ENCODE results near the gene SUN2. TPM values are rescaled to one million over a fixed set of nuclear protein-coding genes. Genes with fewer than 3 reads are reported as not detected.
A peak's percentile ranks its signal among the peaks of the same experiment; 100 is the strongest.

The SUN2 gene
- total and polyA plus RNA-seq, 2 donors: 61.5 to 64.9 TPM

DNA sequence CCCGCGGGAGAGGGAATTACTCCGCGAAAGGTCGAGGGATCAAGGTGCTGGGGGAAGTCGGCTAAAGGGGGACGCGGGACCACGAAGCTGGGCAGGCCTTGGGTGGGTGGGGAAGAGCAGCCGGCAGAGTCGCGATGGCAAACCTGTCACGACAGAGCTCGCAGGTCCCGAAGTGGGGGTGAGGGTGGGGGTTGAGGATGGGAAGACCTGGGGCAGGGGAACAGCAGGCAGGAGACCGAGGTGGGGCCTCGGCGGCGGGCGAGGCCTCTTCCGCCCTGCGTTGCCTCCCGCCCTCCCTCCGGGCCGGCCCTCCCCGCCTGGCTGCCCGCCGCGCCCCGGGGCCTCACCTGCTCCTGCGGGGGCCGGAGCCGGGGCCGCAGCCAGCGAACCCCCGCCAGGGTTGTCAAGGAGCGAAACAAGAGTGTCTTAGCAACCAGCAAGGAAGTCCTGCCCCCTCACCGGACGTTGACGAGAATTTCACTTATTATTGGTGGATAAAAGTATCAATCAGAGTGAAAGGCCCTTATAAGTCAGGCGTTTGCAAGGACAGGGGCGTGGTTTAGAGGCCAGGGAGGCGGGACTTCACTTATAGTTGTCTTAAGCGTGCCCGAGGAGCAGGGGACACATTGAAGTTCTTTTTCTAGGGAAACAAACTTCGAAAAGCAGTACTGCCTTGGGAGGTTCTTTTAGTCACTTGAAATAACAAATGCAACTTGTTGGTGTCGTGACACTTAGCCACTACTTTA, 38.1 kb upstream of the SUN2 start, which contains the start of gene DNAL4:
Gene DNAL4, minus strand, starts transcription at position 423 of the 746 bp plus-strand sequence. CDS start 11,412 bp downstream, outside the sequence.
- DNase-seq (ENCODE audit: low read depth in 6 of 9, low spot score in 9 of 9): peak; percentile 91 to 99 (median 95)
- H3K4me3 ChIP-seq (ENCODE audit: low read length in 2 of 2): peak within 1 kb of the TSS; percentile 58 to 70
- no peaks in the 10 kb centered on the region for H3K9me3 ChIP-seq (ENCODE audit: control insufficient read depth in 2 of 2, insufficient read depth in 1 of 2, low read length in 1 of 2)
- peaks cover 14 to 15% of the 10 kb centered on the region in 2 donors for H3K4me1 ChIP-seq (ENCODE audit: control insufficient read depth in 2 of 2, insufficient read depth in 2 of 2, low read length in 2 of 2)
- H3K36me3 ChIP-seq (ENCODE audit: control insufficient read depth in 2 of 2, insufficient read depth in 2 of 2, low read length in 1 of 2): peaks cover 4 to 8% of the 10 kb centered on the region in 2 donors
- peaks cover 0 to 6% of the 10 kb centered on the region in 2 donors for H3K27me3 ChIP-seq (ENCODE audit: control insufficient read depth in 2 of 2, insufficient read depth in 1 of 2, low read length in 1 of 2)
- H3K27ac ChIP-seq (ENCODE audit: low read depth in 1 of 2, low read length in 1 of 2): peak within 1 kb of the TSS in 1 of 2 donors; percentile 71
- 1% methylated on average over 47 of the region's 47 CpGs for WGBS

DNA sequence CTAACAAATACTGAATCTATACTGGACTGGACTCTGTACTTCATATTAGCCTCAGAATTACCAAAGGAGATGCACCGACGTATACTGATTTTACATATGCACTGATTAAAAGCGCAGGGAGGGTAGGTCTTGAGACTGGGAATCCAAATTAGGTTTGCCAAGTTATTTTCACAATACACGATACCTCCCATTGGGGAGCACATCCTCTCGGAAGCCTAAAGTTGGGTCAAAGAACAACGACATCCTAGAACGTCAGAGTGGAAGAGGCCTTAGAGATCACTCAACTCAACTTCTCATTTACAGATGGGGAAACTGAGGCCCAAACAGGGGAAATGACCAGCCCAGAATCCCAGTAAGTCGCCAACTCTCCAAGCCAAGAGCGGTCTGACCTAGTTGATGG, 37.5 kb upstream of the SUN2 start:
- Histone ChIP-seq H3K4me1 (ENCODE audit: control insufficient read depth in 2 of 2, insufficient read depth in 2 of 2, low read length in 2 of 2) (peaks cover 11 to 14% of the 10 kb centered on the region in 2 donors), H3K36me3 (ENCODE audit: control insufficient read depth in 2 of 2, insufficient read depth in 2 of 2, low read length in 1 of 2) (peaks cover 4 to 8% of the 10 kb centered on the region in 2 donors), H3K27ac (ENCODE audit: low read depth in 1 of 2, low read length in 1 of 2) (no peak overlapping the region), H3K27me3 (ENCODE audit: control insufficient read depth in 2 of 2, insufficient read depth in 1 of 2, low read length in 1 of 2) (peaks cover 0 to 3% of the 10 kb centered on the region in 2 donors), H3K9me3 (ENCODE audit: control insufficient read depth in 2 of 2, insufficient read depth in 1 of 2, low read length in 1 of 2) (no peaks in the 10 kb centered on the region), H3K4me3 (ENCODE audit: low read length in 2 of 2) (peak overlapping the region; percentile 58 to 70)
- no peak for DNase-seq (ENCODE audit: low read depth in 6 of 9, low spot score in 9 of 9)
- 42% methylated on average over 9 of the region's 9 CpGs for WGBS

- Histone ChIP-seq H3K27ac (ENCODE audit: low read depth in 1 of 2, low read length in 1 of 2) (no peak overlapping the region), H3K4me3 (ENCODE audit: low read length in 2 of 2) (peak overlapping the region in 1 of 2 donors; percentile 58), H3K9me3 (ENCODE audit: control insufficient read depth in 2 of 2, insufficient read depth in 1 of 2, low read length in 1 of 2) (no peaks in the 10 kb centered on the region), H3K27me3 (ENCODE audit: control insufficient read depth in 2 of 2, insufficient read depth in 1 of 2, low read length in 1 of 2) (peaks cover 0 to 3% of the 10 kb centered on the region in 2 donors), H3K36me3 (ENCODE audit: control insufficient read depth in 2 of 2, insufficient read depth in 2 of 2, low read length in 1 of 2) (peaks cover 4 to 8% of the 10 kb centered on the region in 2 donors), H3K4me1 (ENCODE audit: control insufficient read depth in 2 of 2, insufficient read depth in 2 of 2, low read length in 2 of 2) (peaks cover 11 to 14% of the 10 kb centered on the region in 2 donors)
- DNase-seq (ENCODE audit: low read depth in 6 of 9, low spot score in 9 of 9): no peak
- WGBS: 80% methylated on average over 4 of the region's 4 CpGs
Measured at GRCh38 chr22:38792833-38793232, 37.0 kb upstream of the SUN2 start.

- no peaks in the 10 kb centered on the region for H3K9me3 ChIP-seq (ENCODE audit: control insufficient read depth in 2 of 2, insufficient read depth in 1 of 2, low read length in 1 of 2)
- DNase-seq (ENCODE audit: low read depth in 6 of 9, low spot score in 9 of 9): no peak
- peaks cover 11 to 14% of the 10 kb centered on the region in 2 donors for H3K4me1 ChIP-seq (ENCODE audit: control insufficient read depth in 2 of 2, insufficient read depth in 2 of 2, low read length in 2 of 2)
- peaks cover 4 to 8% of the 10 kb centered on the region in 2 donors for H3K36me3 ChIP-seq (ENCODE audit: control insufficient read depth in 2 of 2, insufficient read depth in 2 of 2, low read length in 1 of 2)
- H3K27ac ChIP-seq (ENCODE audit: low read depth in 1 of 2, low read length in 1 of 2): no peak overlapping the region
- no peak overlapping the region for H3K4me3 ChIP-seq (ENCODE audit: low read length in 2 of 2)
- WGBS: 98% methylated on average over 4 of the region's 4 CpGs
- H3K27me3 ChIP-seq (ENCODE audit: control insufficient read depth in 2 of 2, insufficient read depth in 1 of 2, low read length in 1 of 2): no peaks in the 10 kb centered on the region
Measured at GRCh38 chr22:38789606-38790005, 33.8 kb upstream of the SUN2 start.

- H3K27ac ChIP-seq (ENCODE audit: low read depth in 1 of 2, low read length in 1 of 2): no peak overlapping the region
- H3K36me3 ChIP-seq (ENCODE audit: control insufficient read depth in 2 of 2, insufficient read depth in 2 of 2, low read length in 1 of 2): peaks cover 4 to 8% of the 10 kb centered on the region in 2 donors
- H3K4me1 ChIP-seq (ENCODE audit: control insufficient read depth in 2 of 2, insufficient read depth in 2 of 2, low read length in 2 of 2): peaks cover 6 to 9% of the 10 kb centered on the region in 2 donors
- DNase-seq (ENCODE audit: low read depth in 6 of 9, low spot score in 9 of 9): no peak
- no peaks in the 10 kb centered on the region for H3K9me3 ChIP-seq (ENCODE audit: control insufficient read depth in 2 of 2, insufficient read depth in 1 of 2, low read length in 1 of 2)
- H3K4me3 ChIP-seq (ENCODE audit: low read length in 2 of 2): no peak overlapping the region
- 95% methylated on average over 6 of the region's 6 CpGs for WGBS
- no peaks in the 10 kb centered on the region for H3K27me3 ChIP-seq (ENCODE audit: control insufficient read depth in 2 of 2, insufficient read depth in 1 of 2, low read length in 1 of 2)
Measured at GRCh38 chr22:38788846-38789245, 33.0 kb upstream of the SUN2 start.

GRCh38 chr22:38788021-38788816, 32.4 kb upstream of the SUN2 start:
- no peak for DNase-seq (ENCODE audit: low read depth in 6 of 9, low spot score in 9 of 9)

GRCh38 chr22:38786631-38787030, 30.8 kb upstream of the SUN2 start:
- no peak for DNase-seq (ENCODE audit: low read depth in 6 of 9, low spot score in 9 of 9)
- Histone ChIP-seq H3K4me1 (ENCODE audit: control insufficient read depth in 2 of 2, insufficient read depth in 2 of 2, low read length in 2 of 2) (no peaks in the 10 kb centered on the region), H3K27me3 (ENCODE audit: control insufficient read depth in 2 of 2, insufficient read depth in 1 of 2, low read length in 1 of 2) (no peaks in the 10 kb centered on the region), H3K4me3 (ENCODE audit: low read length in 2 of 2) (no peak overlapping the region), H3K36me3 (ENCODE audit: control insufficient read depth in 2 of 2, insufficient read depth in 2 of 2, low read length in 1 of 2) (peaks cover 4 to 13% of the 10 kb centered on the region in 2 donors), H3K27ac (ENCODE audit: low read depth in 1 of 2, low read length in 1 of 2) (no peak overlapping the region), H3K9me3 (ENCODE audit: control insufficient read depth in 2 of 2, insufficient read depth in 1 of 2, low read length in 1 of 2) (no peaks in the 10 kb centered on the region)
- WGBS: 96% methylated on average over 3 of the region's 3 CpGs

More at GRCh38 chr22:38788021-38788816, 32.4 kb upstream of the SUN2 start:
- H3K27me3 ChIP-seq (ENCODE audit: control insufficient read depth in 2 of 2, insufficient read depth in 1 of 2, low read length in 1 of 2): no peaks in the 10 kb centered on the region
- 95% methylated on average over 16 of the region's 16 CpGs for WGBS
- no peak overlapping the region for H3K4me3 ChIP-seq (ENCODE audit: low read length in 2 of 2)
- H3K9me3 ChIP-seq (ENCODE audit: control insufficient read depth in 2 of 2, insufficient read depth in 1 of 2, low read length in 1 of 2): no peaks in the 10 kb centered on the region
- H3K4me1 ChIP-seq (ENCODE audit: control insufficient read depth in 2 of 2, insufficient read depth in 2 of 2, low read length in 2 of 2): peaks cover 4% of the 10 kb centered on the region in 2 donors
- H3K27ac ChIP-seq (ENCODE audit: low read depth in 1 of 2, low read length in 1 of 2): no peak overlapping the region
- peaks cover 4 to 8% of the 10 kb centered on the region in 2 donors for H3K36me3 ChIP-seq (ENCODE audit: control insufficient read depth in 2 of 2, insufficient read depth in 2 of 2, low read length in 1 of 2)

- H3K4me3 ChIP-seq (ENCODE audit: low read length in 2 of 2): no peak overlapping the region
- no peaks in the 10 kb centered on the region for H3K4me1 ChIP-seq (ENCODE audit: control insufficient read depth in 2 of 2, insufficient read depth in 2 of 2, low read length in 2 of 2)
- no peaks in the 10 kb centered on the region for H3K9me3 ChIP-seq (ENCODE audit: control insufficient read depth in 2 of 2, insufficient read depth in 1 of 2, low read length in 1 of 2)
- H3K27ac ChIP-seq (ENCODE audit: low read depth in 1 of 2, low read length in 1 of 2): no peak overlapping the region
- H3K27me3 ChIP-seq (ENCODE audit: control insufficient read depth in 2 of 2, insufficient read depth in 1 of 2, low read length in 1 of 2): no peaks in the 10 kb centered on the region
- no peak for DNase-seq (ENCODE audit: low read depth in 6 of 9, low spot score in 9 of 9)
- peaks cover 12 to 14% of the 10 kb centered on the region in 2 donors for H3K36me3 ChIP-seq (ENCODE audit: control insufficient read depth in 2 of 2, insufficient read depth in 2 of 2, low read length in 1 of 2)
- 97% methylated on average over 5 of the region's 5 CpGs for WGBS
Measured at GRCh38 chr22:38784856-38785255, 29.1 kb upstream of the SUN2 start.

- Histone ChIP-seq H3K27me3 (ENCODE audit: control insufficient read depth in 2 of 2, insufficient read depth in 1 of 2, low read length in 1 of 2) (no peaks in the 10 kb centered on the region), H3K36me3 (ENCODE audit: control insufficient read depth in 2 of 2, insufficient read depth in 2 of 2, low read length in 1 of 2) (peaks cover 12 to 20% of the 10 kb centered on the region in 2 donors), H3K4me1 (ENCODE audit: control insufficient read depth in 2 of 2, insufficient read depth in 2 of 2, low read length in 2 of 2) (no peaks in the 10 kb centered on the region), H3K27ac (ENCODE audit: low read depth in 1 of 2, low read length in 1 of 2) (no peak overlapping the region), H3K9me3 (ENCODE audit: control insufficient read depth in 2 of 2, insufficient read depth in 1 of 2, low read length in 1 of 2) (no peaks in the 10 kb centered on the region), H3K4me3 (ENCODE audit: low read length in 2 of 2) (no peak overlapping the region)
- WGBS: over 99% methylated on average over 15 of the region's 15 CpGs
- no peak for DNase-seq (ENCODE audit: low read depth in 6 of 9, low spot score in 9 of 9)
Measured at GRCh38 chr22:38784035-38784434, 28.2 kb upstream of the SUN2 start.

Data from thymus (tissue), 11 donors.